DND-41 (cell line): ENCODE data around the gene PAPOLA.

Experiments used
- ATAC-seq: fragments of 200-7000 bp; cut with Tn5 transposase; 3 replicates; pipeline ENCODE4 v1.9.1; 2021; ENCODE audit warnings: low read depth; ENCODE audit not compliant: insufficient read depth
- DNase-seq: peaks from one replicate; pipeline ENCODE4 v3.0.0-alpha.2; 2020
- H2AFZ ChIP-seq: 2 replicates; pipeline ENCODE4 v1.6.0; 2012; ENCODE audit warnings: low read depth, low read length
- H3K27ac ChIP-seq: 2 replicates; pipeline ENCODE4 v1.5.1; 2012; ENCODE audit warnings: low read length, inconsistent platforms
- H3K27me3 ChIP-seq: fragments of 200-600 bp; sonication (generic); 2 replicates; pipeline ENCODE4 v1.6.0; 2012; ENCODE audit warnings: low read length, mild to moderate bottlenecking, inconsistent platforms; ENCODE audit not compliant: insufficient read depth, poor library complexity
- H3K36me3 ChIP-seq: 2 replicates; pipeline ENCODE4 v1.5.1; 2012; ENCODE audit warnings: low read length, inconsistent platforms; ENCODE audit not compliant: insufficient read depth
- H3K4me1 ChIP-seq: 2 replicates; pipeline ENCODE4 v1.5.1; 2012; ENCODE audit warnings: mild to moderate bottlenecking, low read length; ENCODE audit not compliant: insufficient read depth
- H3K4me2 ChIP-seq: 2 replicates; pipeline ENCODE4 v1.6.0; 2012; ENCODE audit warnings: mild to moderate bottlenecking, moderate library complexity, low read length, inconsistent platforms; ENCODE audit not compliant: insufficient read depth
- H3K4me3 ChIP-seq, 2 experiments: fragments of 200-600 bp in 1 of 2; shearing (Covaris generic) in 1 of 2; 2 replicates each; pipeline ENCODE4 v1.5.1; 2012 to 2016; ENCODE audit warnings: inconsistent platforms in 2 of 2, low read length in 2 of 2, mild to moderate bottlenecking in 2 of 2, low read depth in 1 of 2, moderate library complexity in 1 of 2
- H3K79me2 ChIP-seq: 2 replicates; pipeline ENCODE4 v1.6.0; 2012; ENCODE audit warnings: low read length, inconsistent platforms; ENCODE audit not compliant: insufficient read depth
- H3K9ac ChIP-seq: 2 replicates; pipeline ENCODE4 v1.6.0; 2012; ENCODE audit warnings: low read depth, mild to moderate bottlenecking, inconsistent platforms, low read length, moderate library complexity
- H3K9me3 ChIP-seq: 2 replicates; pipeline ENCODE4 v1.5.1; 2012; ENCODE audit warnings: low read length, moderate library complexity, mild to moderate bottlenecking, inconsistent platforms; ENCODE audit not compliant: insufficient read depth, severe bottlenecking
- H4K20me1 ChIP-seq: 2 replicates; pipeline ENCODE4 v1.6.0; 2012; ENCODE audit warnings: low read length; ENCODE audit not compliant: insufficient read depth
- CTCF ChIP-seq: IDR thresholded peaks from 2 replicates; pipeline ENCODE4 v1.5.1; 2012; ENCODE audit warnings: borderline replicate concordance, low read length, moderate library complexity, mild to moderate bottlenecking; ENCODE audit not compliant: poor library complexity, severe bottlenecking; ENCODE audit errors: extremely low read depth
- EZH2 ChIP-seq: IDR thresholded peaks from 3 replicates; pipeline ENCODE4 v1.6.1; 2012; ENCODE audit warnings: borderline replicate concordance, low read depth, mild to moderate bottlenecking, moderate library complexity, low read length, inconsistent platforms; ENCODE audit not compliant: severe bottlenecking

The PAPOLA gene

GRCh38 chr14:96589577-96589976 is 87.4 kb downstream of the PAPOLA start:
- no peak for ATAC-seq
- Histone ChIP-seq H3K4me3 (no peak overlapping the region), H3K9ac (no peak overlapping the region)

GRCh38 chr14:96590190-96590864 is 88.1 kb downstream of the PAPOLA start:
- H3K27me3 ChIP-seq: no peaks in the 10 kb centered on the region
- no peak for DNase-seq

More at GRCh38 chr14:96589577-96589976, 87.4 kb downstream of the PAPOLA start:
- Histone ChIP-seq H3K27ac (no peak overlapping the region), H3K79me2 (no peaks in the 10 kb centered on the region), H4K20me1 (no peaks in the 10 kb centered on the region), H2AFZ (no peak overlapping the region), H3K4me2 (no peak overlapping the region), H3K36me3 (no peaks in the 10 kb centered on the region), H3K27me3 (no peaks in the 10 kb centered on the region), H3K9me3 (no peaks in the 10 kb centered on the region), H3K4me1 (no peaks in the 10 kb centered on the region)
- TF ChIP-seq CTCF (no peak), EZH2 (no peak)
- DNase-seq: no peak

GRCh38 chr14:96592591-96593386 is 90.6 kb downstream of the PAPOLA start:
- no peak overlapping the region for H3K9ac ChIP-seq
- H3K4me2 ChIP-seq: no peak overlapping the region
- no peak for ATAC-seq
- no peak for DNase-seq
- H3K9me3 ChIP-seq: no peaks in the 10 kb centered on the region
- H3K27me3 ChIP-seq: no peaks in the 10 kb centered on the region
- H3K27ac ChIP-seq: no peak overlapping the region
- TF ChIP-seq CTCF: no peak
- no peak for TF ChIP-seq EZH2
- H3K36me3 ChIP-seq: no peaks in the 10 kb centered on the region
- no peak overlapping the region for H2AFZ ChIP-seq
- H3K4me3 ChIP-seq: no peak overlapping the region
- H4K20me1 ChIP-seq: no peaks in the 10 kb centered on the region
- H3K4me1 ChIP-seq: no peaks in the 10 kb centered on the region
- no peaks in the 10 kb centered on the region for H3K79me2 ChIP-seq

More at GRCh38 chr14:96590190-96590864, 88.1 kb downstream of the PAPOLA start:
- ATAC-seq: no peak
- Histone ChIP-seq H3K9ac (no peak overlapping the region), H3K4me2 (no peak overlapping the region), H3K79me2 (no peaks in the 10 kb centered on the region), H3K4me1 (no peaks in the 10 kb centered on the region), H3K9me3 (no peaks in the 10 kb centered on the region), H2AFZ (no peak overlapping the region), H4K20me1 (no peaks in the 10 kb centered on the region), H3K36me3 (no peaks in the 10 kb centered on the region), H3K4me3 (no peak overlapping the region), H3K27ac (no peak overlapping the region)
- TF ChIP-seq EZH2: no peak
- no peak for TF ChIP-seq CTCF
